ENCODE results near the gene ZNF26.
"Not testable (repeated sequence)": the region's sequence is repeated elsewhere in the genome, so short reads cannot be mapped to it uniquely, and the experiment has no call there.

The ZNF26 gene

DNA sequence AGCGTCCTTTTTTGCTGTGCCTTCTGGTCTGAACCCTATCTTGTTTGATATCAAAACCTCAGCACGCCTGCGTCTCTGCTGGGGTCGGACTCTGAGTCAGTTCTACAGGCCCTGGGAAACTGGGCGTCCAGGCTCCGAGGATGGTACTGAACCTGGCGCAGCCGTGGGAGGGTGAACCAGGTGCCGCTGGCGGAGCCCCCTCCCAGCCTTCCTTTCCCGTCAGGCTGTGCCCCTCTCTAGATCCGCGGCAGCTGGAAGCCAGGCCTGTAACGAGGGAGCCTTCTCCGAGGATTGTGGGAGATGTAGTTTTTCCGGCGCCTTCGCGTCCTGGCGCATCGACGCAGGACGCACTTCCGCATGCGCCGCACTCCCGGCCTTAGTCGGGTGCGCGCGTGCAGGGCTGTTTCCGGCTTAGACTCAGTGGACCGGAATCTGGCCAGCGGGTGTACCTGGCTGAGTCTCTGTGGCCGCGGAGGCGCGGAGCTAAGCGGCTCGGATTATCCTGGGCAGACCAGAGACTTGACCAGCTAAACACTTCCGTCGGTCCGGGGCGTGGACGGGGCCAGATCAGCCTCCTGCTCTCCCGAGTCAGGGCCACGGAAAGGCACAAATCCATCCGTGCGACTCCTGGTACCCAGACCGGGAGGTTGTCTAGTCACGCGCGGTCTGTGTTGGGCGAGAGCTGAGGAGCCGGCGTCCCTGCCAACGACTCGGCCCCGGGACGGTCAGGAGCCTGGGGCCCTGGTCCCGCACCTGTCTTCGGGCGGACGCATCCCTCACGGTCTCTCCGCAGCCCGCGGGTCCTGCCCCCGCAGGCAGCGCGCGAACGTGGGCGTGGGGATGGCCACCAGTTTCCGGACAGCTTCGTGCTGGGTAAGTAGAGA lies at the start of gene ZNF26:
Gene ZNF26 (plus strand): TSS at position 367 of the 884 bp plus-strand sequence. CDS start 474 bp downstream, at position 841.
- DNase-seq: peak; percentile 95

DNA sequence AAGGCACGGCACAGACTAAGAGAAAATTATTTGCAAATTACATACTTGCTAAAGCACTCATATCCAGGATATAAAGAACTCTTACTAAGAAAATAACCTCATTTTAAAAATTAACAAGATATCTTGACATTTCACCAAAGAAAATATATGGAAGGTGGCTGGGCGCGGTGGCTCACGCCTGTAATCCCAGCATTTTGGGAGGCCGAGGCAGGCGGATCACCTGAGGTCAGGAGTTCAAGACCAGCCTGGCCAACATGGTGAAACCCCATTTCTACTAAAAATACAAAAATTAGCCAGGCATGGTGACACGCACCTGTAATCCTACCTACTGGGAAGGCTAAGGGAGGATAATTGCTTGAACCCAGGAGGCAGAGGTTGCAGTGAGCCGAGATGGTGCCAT lies 49.2 kb upstream of the ZNF26 start:
- DNase-seq: not testable (repeated sequence)

GRCh38 chr12:132937476-132937875 lies 48.7 kb upstream of the ZNF26 start:
- DNase-seq: no peak

DNA sequence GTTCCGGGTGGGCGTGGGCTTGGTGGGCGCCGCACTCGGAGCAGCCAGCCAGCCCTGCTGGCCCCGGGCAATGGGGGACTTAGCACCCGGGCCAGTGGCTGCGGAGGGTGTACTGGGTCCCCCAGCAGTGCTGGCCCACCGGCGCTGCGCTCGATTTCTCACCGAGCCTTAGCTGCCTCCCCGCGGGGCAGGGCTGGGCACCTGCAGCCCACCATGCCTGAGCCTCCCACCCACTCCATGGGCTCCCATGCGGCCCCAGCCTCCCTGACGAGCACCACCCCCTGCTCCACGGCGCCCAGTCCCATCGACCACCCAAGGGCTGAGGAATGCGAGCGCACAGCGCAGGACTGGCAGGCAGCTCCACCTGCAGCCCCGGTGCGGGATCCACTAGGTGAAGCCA lies 47.4 kb upstream of the ZNF26 start:
- DNase-seq: not testable (repeated sequence)

DNA sequence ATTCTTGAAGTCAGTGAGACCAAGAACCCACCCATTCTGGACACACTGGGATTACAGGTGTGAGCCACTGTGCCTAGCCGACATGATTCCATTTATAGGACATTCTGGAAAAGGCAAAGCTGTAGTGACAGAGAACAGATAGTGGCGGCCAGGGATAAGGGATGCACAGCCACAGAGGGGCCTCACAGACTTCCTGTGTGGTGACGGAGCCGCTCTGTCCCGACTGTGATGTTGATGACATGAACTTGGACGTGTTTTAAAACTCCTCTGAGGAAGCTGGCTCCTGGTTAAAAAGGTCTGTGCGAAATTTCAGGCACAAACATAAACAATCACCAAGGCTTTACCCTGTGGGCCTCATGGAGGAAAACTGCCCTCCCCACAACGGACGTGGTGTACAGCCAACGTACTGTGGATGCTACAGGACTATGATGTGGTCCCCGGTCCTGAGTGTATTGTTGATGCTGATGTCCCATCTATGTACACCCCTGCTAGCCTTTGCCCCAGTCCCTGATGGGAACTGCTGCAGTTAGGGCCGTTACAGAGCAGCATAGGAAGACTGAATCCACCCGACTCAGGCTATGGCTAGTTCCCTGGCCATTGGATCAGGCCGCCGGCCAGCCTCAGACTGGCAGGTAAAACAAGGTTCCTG lies 46.0 kb upstream of the ZNF26 start:
- DNase-seq: no peak

DNA sequence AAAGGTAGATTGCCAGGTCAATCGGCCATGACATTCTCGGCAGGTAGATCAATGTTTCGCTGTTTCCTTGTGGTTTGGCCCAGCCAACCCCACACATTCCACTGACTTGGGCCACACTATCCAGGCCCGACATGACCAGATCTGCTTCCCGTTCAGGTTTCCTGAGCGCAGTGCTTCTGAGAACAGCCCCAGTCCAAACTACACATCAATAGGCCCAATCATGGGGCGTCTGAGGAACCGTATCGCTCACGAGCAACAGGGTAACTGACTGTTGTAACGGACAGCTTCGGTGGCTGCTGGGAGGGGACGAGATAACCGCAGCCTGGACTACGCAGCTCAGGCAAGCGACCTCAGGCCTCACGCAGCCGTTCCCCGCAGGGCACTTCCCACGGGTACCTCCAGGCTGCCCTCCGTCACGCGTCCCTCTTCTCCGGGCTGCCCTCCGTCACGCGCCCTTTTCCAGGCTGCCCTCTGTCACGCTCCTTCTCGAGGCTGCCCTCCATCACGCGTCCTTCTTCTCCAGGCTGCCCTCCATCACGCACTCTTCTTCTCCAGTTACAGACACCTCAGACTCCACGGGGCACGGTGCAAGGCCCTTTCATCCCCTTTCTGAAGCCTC lies 44.7 kb upstream of the ZNF26 start:
- DNase-seq: no peak

GRCh38 chr12:132942611-132943010 lies 43.6 kb upstream of the ZNF26 start:
- DNase-seq: no peak

DNA sequence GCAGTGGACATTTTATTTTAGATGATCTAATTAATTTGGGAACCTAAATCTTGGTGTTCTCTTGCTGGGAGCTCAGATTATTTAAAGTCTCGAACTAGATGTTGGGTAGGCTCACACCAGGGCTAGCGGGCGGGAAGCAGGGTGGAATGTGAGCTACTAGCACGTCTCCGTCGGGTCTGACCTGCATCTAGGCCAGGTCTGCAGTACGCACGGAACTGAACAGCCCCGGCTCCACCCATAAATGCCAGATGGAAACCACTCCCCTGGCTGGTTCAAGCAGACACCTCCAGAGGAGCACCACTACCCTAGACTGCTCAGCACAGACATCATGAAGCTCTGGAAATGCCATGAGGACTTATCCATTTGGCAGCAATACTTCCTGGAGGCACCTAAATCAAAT lies 40.4 kb upstream of the ZNF26 start:
- no peak for DNase-seq

GRCh38 chr12:132946246-132946820 lies 39.8 kb upstream of the ZNF26 start:
- DNase-seq: no peak

DNA sequence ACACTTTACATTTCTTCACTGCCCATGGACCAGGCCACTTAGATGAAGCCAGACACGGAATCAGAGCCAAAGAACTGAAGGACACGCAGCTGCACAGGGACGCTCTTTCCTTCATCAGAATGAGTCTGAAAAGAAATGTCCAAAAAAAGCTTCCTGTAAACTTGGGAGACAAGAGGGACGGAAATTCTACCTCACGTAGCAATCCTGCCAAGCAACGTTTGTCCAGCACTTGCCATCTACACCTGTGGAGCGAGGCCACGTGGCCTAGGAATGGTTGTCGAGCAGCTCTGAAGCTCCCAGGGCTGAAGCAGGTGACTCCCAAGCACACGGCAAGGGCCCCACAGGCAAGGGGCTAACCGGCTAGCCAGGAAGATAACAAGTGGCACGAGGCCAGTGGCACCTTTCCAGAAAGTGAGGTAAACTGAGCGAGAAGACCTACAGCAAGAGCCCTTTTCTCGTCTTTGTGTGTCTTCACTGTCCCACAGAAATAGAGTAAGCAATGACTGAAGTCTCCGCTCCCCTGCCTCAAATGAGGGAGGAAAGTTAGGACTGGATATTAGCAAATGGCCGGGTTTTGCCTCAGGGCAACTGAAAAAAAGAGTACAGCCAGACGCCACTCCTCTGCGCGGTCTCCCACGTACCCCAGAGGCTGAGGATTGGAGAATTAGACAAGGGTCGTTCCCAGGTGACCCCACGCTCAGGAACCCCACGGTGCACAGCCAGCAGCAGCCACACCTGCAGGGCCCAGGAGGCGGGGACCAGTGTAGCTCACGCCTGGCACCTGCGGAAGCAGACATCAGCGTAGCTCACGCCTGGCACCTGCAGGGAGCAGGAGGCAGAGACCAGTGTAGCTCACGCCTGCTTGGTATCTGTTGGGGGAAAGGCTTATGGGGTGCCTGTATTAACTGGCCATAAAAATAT lies 37.8 kb upstream of the ZNF26 start:
- DNase-seq: no peak

GRCh38 chr12:132949936-132950837 lies 36.0 kb upstream of the ZNF26 start:
- DNase-seq: no peak

GRCh38 chr12:132950844-132951535 lies 35.2 kb upstream of the ZNF26 start:
- no peak for DNase-seq

GRCh38 chr12:132951649-132952048 lies 34.5 kb upstream of the ZNF26 start:
- DNase-seq: no peak

- DNase-seq: no peak
These were observed 33.6 kb upstream of the ZNF26 start for GRCh38 chr12:132952371-132953162.

- no peak for DNase-seq
These were observed 33.1 kb upstream of the ZNF26 start for GRCh38 chr12:132953163-132953425.

DNA sequence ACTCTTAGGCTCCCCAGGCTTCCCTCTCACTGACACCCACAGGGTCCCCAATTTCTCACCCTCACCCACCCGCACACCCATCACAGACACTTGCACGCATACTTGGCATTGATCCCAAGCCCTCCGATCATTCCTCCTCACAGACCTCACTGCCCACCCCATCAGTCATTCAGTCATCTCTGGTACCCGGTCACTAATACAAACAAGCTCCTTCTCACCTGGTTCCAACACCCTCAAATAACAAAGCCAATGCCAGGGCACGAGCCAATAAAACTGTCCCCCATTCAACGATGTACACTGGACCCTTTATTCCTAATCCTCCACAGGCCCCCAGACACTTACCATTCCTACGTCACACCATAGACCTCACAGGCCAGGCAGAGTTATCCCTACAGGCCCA lies 32.4 kb upstream of the ZNF26 start:
- no peak for DNase-seq

DNA sequence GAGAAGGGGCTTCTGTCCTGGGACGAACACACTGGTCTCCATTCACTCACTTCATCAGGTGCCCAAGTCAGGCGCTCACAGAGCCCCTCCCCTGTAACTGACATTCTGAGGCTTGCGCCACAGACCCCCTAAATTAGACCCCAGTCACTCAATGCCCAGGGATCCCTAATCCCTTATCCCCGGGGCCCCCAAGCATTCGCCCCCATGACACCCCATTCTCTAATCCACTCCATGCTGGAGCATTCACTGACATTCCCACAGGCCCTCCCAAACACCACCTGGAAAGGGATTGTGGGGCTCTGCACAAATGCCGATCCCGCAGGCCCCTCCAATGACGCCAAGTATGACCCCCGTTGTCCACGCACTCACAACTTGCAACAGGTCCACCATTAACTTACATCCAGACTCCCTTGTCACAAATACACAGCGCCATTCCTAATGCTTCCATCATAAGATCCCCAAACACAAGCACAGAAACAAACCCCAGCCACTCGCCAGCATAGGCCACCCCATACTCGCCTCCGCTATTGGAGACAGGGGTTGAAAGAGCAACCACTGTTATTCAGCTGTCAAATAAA lies 31.6 kb upstream of the ZNF26 start:
- DNase-seq: no peak

DNA sequence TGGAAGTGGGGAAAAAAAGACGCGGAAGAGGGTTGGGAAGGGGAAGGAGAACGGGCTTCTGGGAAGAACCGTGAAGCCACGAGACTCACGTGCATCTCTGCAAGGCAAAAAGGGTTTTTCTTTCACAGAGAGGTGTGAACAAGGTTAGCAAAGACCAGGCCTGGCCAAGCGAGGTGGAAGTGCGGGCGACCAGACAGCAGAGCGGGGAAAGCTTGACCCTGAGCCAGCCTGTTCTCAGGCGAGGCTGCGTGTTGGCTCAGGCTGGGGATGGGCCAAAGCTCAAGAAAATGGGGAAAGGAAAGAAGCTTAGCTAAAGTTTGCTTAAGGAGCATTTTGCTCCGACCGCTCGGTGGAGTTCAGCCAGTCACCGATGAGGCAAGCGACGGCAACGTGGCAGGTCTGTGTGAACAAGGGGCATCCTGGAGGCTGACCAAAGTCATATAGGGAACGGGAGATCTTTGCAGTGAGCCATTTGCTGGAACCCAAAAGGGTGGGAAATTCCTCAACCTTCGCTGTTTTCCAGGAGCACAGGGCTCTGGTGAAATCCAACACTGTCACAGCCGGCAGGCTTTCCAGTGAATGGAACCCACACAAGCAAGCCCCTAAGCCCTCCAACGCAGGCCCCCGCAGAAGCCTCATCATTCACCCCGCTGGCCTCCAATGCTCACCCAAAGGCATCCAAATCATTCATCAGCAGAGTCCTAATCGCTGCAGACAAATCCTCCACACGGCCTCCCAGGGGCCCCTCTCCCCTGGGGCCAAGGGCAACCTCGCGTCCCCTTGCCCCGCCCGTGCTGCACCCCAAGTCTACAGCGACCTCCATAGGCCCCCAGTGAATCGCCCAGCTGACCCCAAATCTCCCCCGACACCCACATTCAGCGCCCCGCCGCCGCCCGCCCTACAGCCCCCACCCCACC lies 30.8 kb upstream of the ZNF26 start:
- no peak for DNase-seq

Data from NCI-H226 (cell line).